GM12891 (cell line): ENCODE results near the gene RAPGEF4.

Experiments used
- POLR2A ChIP-seq: IDR thresholded peaks from 2 replicates; pipeline ENCODE4 v1.6.1; 2011; ENCODE audit warnings: low read depth, low read length, control low read depth
- POLR2AphosphoS5 ChIP-seq: IDR thresholded peaks from 2 replicates; pipeline ENCODE4 v1.6.1; 2011; ENCODE audit warnings: low read depth, low read length, control low read depth

- TF ChIP-seq POLR2AphosphoS5, result no peak
- TF ChIP-seq POLR2A, result no peak
Measured at GRCh38 chr2:173023718-173024117, 288.1 kb downstream of the RAPGEF4 start.
